Uterus (tissue), 2 donors: Measurements from ENCODE around the gene PDPN.

Experiments used
- CTCF ChIP-seq, 4 experiments: fragments of 200-600 bp in 2 of 4; fragments of 450-650 bp in 2 of 4; sonication (generic) in 2 of 4; IDR thresholded peaks; one replicate each; pipeline ENCODE4 v1.5.1; 2016 to 2019; ENCODE audit warnings: antibody characterized with exemption in 4 of 4, mild to moderate bottlenecking in 2 of 4, moderate library complexity in 1 of 4
- POLR2A ChIP-seq, 2 donors: fragments of 450-650 bp; IDR thresholded peaks; one replicate each; pipeline ENCODE4 v1.6.1; 2016; ENCODE audit warnings: antibody characterized with exemption in 2 of 2, mild to moderate bottlenecking in 1 of 2, moderate library complexity in 1 of 2

- TF ChIP-seq CTCF (IDR thresholded peaks at IDR 0.05) = no peak
- no peak for TF ChIP-seq POLR2A (IDR thresholded peaks at IDR 0.05)
Observed at GRCh38 chr1:13549521-13549920, 34.1 kb upstream of the PDPN start.
